Amniotic stem cell (primary cell): ENCODE measurements around the gene NHS.

Experiments used
- DNase-seq: peaks from one replicate; lab custom pipeline; 2025; lab: John Stamatoyannopoulos, UW

NHS gene

GRCh38 chrX:17448188-17448587 lies 73.2 kb downstream of the NHS start:
- DNase-seq, result no peak

GRCh38 chrX:17449866-17450265 lies 74.9 kb downstream of the NHS start:
- DNase-seq, result no peak

GRCh38 chrX:17453788-17454187 lies 78.8 kb downstream of the NHS start:
- DNase-seq, result no peak

GRCh38 chrX:17456526-17456925 lies 81.5 kb downstream of the NHS start:
- DNase-seq, result no peak

- no peak for DNase-seq
These were observed 84.1 kb downstream of the NHS start for GRCh38 chrX:17459008-17459611.

- no peak for DNase-seq
These were observed 84.7 kb downstream of the NHS start for GRCh38 chrX:17459661-17460060.

GRCh38 chrX:17462881-17463280 lies 87.9 kb downstream of the NHS start:
- no peak for DNase-seq

GRCh38 chrX:17464194-17464593 lies 89.2 kb downstream of the NHS start:
- DNase-seq, result no peak

- DNase-seq, result no peak
These were observed 90.2 kb downstream of the NHS start for GRCh38 chrX:17465201-17465600.

- DNase-seq, result no peak
These were observed 90.8 kb downstream of the NHS start for GRCh38 chrX:17465802-17466201.

- DNase-seq, result no peak
These were observed 95.1 kb downstream of the NHS start for GRCh38 chrX:17470136-17470535.

GRCh38 chrX:17471121-17471520 lies 96.1 kb downstream of the NHS start:
- no peak for DNase-seq

GRCh38 chrX:17471861-17472260 lies 96.9 kb downstream of the NHS start:
- no peak for DNase-seq

- DNase-seq, result no peak
These were observed 97.4 kb downstream of the NHS start for GRCh38 chrX:17472424-17472823.

GRCh38 chrX:17473021-17473420 lies 98.0 kb downstream of the NHS start:
- no peak for DNase-seq

GRCh38 chrX:17474892-17475291 lies 99.9 kb downstream of the NHS start:
- no peak for DNase-seq

GRCh38 chrX:17475449-17476217 lies 100.6 kb downstream of the NHS start:
- no peak for DNase-seq

- no peak for DNase-seq
These were observed 101.4 kb downstream of the NHS start for GRCh38 chrX:17476411-17476810.

GRCh38 chrX:17481086-17481485 lies 106.1 kb downstream of the NHS start:
- DNase-seq, result no peak

GRCh38 chrX:17484592-17484991 lies 109.6 kb downstream of the NHS start:
- no peak for DNase-seq

GRCh38 chrX:17485391-17485790 lies 110.4 kb downstream of the NHS start:
- no peak for DNase-seq

- DNase-seq, result no peak
These were observed 113.0 kb downstream of the NHS start for GRCh38 chrX:17488036-17488435.

- no peak for DNase-seq
These were observed 119.2 kb downstream of the NHS start for GRCh38 chrX:17494216-17494615.

GRCh38 chrX:17495052-17495451 lies 120.1 kb downstream of the NHS start:
- DNase-seq, result no peak
